CD4-positive, alpha-beta memory T cell (primary cell): ENCODE measurements around the gene CYB5B. TPM values are rescaled to one million over a fixed set of nuclear protein-coding genes. Genes with fewer than 3 reads are reported as not detected.

Experiments used
- CTCF ChIA-PET: fragments of 350-600 bp; sonication (Branson Sonifier 250); formaldehyde crosslinking; loops from one replicate; lab custom pipeline; 2021; ENCODE audit warnings: inconsistent platforms; ENCODE audit not compliant: partially characterized antibody; lab: Charles Lee
- POLR2A ChIA-PET: fragments of 350-600 bp; sonication (Branson Sonifier 250); formaldehyde crosslinking; loops from one replicate; lab custom pipeline; 2021; ENCODE audit not compliant: partially characterized antibody; lab: Charles Lee
- DNase-seq, 5 donors: peaks; one replicate each; pipeline versions ENCODE4 v3.0.0 to v3.0.0-alpha.2; 2020 to 2022; ENCODE audit warnings: mixed read lengths in 1 of 5
- H3K27ac ChIP-seq: one replicate; pipeline ENCODE4 v1.7.0; 2013; ENCODE audit warnings: low read depth, low read length
- H3K27me3 ChIP-seq: 2 replicates; pipeline ENCODE4 v1.7.0; 2013; ENCODE audit warnings: mild to moderate bottlenecking, low read length, moderate library complexity; ENCODE audit not compliant: insufficient read depth
- H3K36me3 ChIP-seq: 2 replicates; pipeline ENCODE4 v1.7.0; 2013; ENCODE audit warnings: mild to moderate bottlenecking, low read length, moderate library complexity; ENCODE audit not compliant: insufficient read depth
- H3K4me1 ChIP-seq: 2 replicates; pipeline ENCODE4 v1.7.0; 2013; ENCODE audit warnings: mild to moderate bottlenecking, low read length, moderate library complexity; ENCODE audit not compliant: insufficient read depth
- H3K4me3 ChIP-seq, 2 donors: one replicate each; pipeline ENCODE4 v1.7.0; 2013; ENCODE audit warnings: low read length in 2 of 2, mild to moderate bottlenecking in 1 of 2
- H3K9me3 ChIP-seq, 2 donors: one replicate each; pipeline ENCODE4 v1.7.0; 2013; ENCODE audit warnings: low read length in 2 of 2, control low read depth in 1 of 2; ENCODE audit not compliant: control insufficient read depth in 1 of 2
- H3K27ac Mint-ChIP-seq, 7 donors: one replicate each; pipeline ENCODE4 v1.8.0; 2020 to 2021; ENCODE audit warnings: mixed read lengths in 7 of 7, mild to moderate bottlenecking in 6 of 7, inconsistent platforms in 3 of 7, moderate library complexity in 3 of 7
- H3K27me3 Mint-ChIP-seq, 2 donors: one replicate each; pipeline ENCODE4 v1.8.0; 2020 to 2021; ENCODE audit warnings: mixed read lengths in 2 of 2
- H3K36me3 Mint-ChIP-seq, 2 donors: one replicate each; pipeline ENCODE4 v1.8.0; 2020 to 2021; ENCODE audit warnings: mixed read lengths in 2 of 2, inconsistent platforms in 1 of 2, mild to moderate bottlenecking in 1 of 2
- H3K4me1 Mint-ChIP-seq, 4 donors: one replicate each; pipeline ENCODE4 v1.8.0; 2020 to 2021; ENCODE audit warnings: mixed read lengths in 4 of 4, mild to moderate bottlenecking in 1 of 4
- H3K4me3 Mint-ChIP-seq, 8 donors: one replicate each; pipeline ENCODE4 v1.8.0; 2020 to 2021; ENCODE audit warnings: mixed read lengths in 8 of 8, mild to moderate bottlenecking in 7 of 8, moderate library complexity in 6 of 8, inconsistent platforms in 3 of 8
- H3K9me3 Mint-ChIP-seq, 8 donors: one replicate each; pipeline ENCODE4 v1.8.0; 2020 to 2021; ENCODE audit warnings: mixed read lengths in 8 of 8, mild to moderate bottlenecking in 5 of 8, inconsistent platforms in 3 of 8, moderate library complexity in 1 of 8
- intact Hi-C: fragments of 100-400 bp; cut with micrococcal nuclease; formaldehyde crosslinking; loops from one replicate; pipeline ENCODE4 v1.15.1; 2023
- polyA plus RNA-seq, 2 donors: library from polyadenylated mRNA; unstranded; fragments of 300-500 nt; fragmentation: Illumina TruSeq; gene quantifications; one replicate each; pipeline ENCODE4 v1.2.3, GENCODE V29; 2021
- total RNA-seq, 2 experiments: library from RNA; stranded (reverse); gene quantifications; one replicate each; pipeline ENCODE4 v1.2.3, GENCODE V29; 2021

CYB5B gene
- total and polyA plus RNA-seq, 4 experiments from 2014 or later, result 59.2 to 141 (median 89.9) TPM

DNA sequence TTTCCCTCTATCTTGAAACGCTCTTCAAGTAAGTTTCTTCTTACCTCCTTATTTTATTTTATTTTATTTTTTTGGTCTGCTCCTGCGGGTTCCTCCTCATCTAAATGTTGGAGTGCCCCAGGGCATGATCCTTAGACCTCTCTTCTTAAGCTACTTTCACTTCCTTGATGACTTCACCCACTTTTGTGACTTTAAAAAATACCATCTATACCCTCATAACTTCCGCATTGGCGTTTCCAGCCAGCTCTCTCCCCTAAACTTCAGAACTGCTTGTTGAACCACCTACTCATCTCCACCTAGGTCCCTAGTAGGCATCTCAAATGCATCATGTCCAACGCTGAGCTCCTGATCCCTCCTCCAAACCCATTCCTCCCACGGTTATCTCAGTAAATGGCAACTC is 89.9 kb downstream of the CYB5B start:
- intact Hi-C loops, result no loop called here
- peaks cover 0 to 2% of the 10 kb centered on the region in 2 donors for H3K27me3 Mint-ChIP-seq

More for the DNA sequence above, 89.9 kb downstream of the CYB5B start:
- H3K9me3 Mint-ChIP-seq, result peaks cover 0 to 2% (median 0%) of the 10 kb centered on the region in 8 donors
- CTCF ChIA-PET, result no interaction called here
- H3K36me3 Mint-ChIP-seq, result no peaks in the 10 kb centered on the region
- no peaks in the 10 kb centered on the region for H3K4me1 Mint-ChIP-seq
- H3K27ac ChIP-seq, result no peak overlapping the region
- no peaks in the 10 kb centered on the region for H3K4me1 ChIP-seq
- H3K27me3 ChIP-seq, result no peaks in the 10 kb centered on the region
- H3K27ac Mint-ChIP-seq, result no peak overlapping the region
- H3K36me3 ChIP-seq, result no peaks in the 10 kb centered on the region
- no peak overlapping the region for H3K4me3 Mint-ChIP-seq
- POLR2A ChIA-PET, result no interaction called here
- H3K4me3 ChIP-seq, result no peak overlapping the region
- H3K9me3 ChIP-seq, result no peaks in the 10 kb centered on the region
- DNase-seq, result no peak

Other genes starting within 250 kb of the CYB5B start
- 10 to 100 TPM; 15.4 to 21.2 TPM for gene SNTB2, start 237.5 kb upstream of the CYB5B start, total RNA-seq
- gene SNTB2, start 237.5 kb upstream of the CYB5B start, polyA plus RNA-seq, result 10 to 100 TPM in 1 of 2 donors, 1 to 10 TPM in 1; 4.5 to 19.1 TPM
- gene VPS4A, start 113.3 kb upstream of the CYB5B start, total RNA-seq, result 10 to 100 TPM; 46.7 to 48.3 TPM
- 10 to 100 TPM; 27.2 to 41.2 TPM for gene VPS4A, start 113.3 kb upstream of the CYB5B start, polyA plus RNA-seq
- 10 to 100 TPM; 11.8 TPM for gene PDF, start 94.0 kb upstream of the CYB5B start, total RNA-seq
- gene PDF, start 94.0 kb upstream of the CYB5B start, polyA plus RNA-seq, result 10 to 100 TPM; 12.6 to 18.0 TPM
- 10 to 100 TPM; 66.0 to 66.1 TPM for gene COG8, start 85.1 kb upstream of the CYB5B start, total RNA-seq
- 10 to 100 TPM; 31.3 to 34.1 TPM for gene COG8, start 85.1 kb upstream of the CYB5B start, polyA plus RNA-seq
- gene NIP7, start 84.8 kb upstream of the CYB5B start, total RNA-seq, result 10 to 100 TPM; 30.9 to 31.9 TPM
- 10 to 100 TPM; 23.4 to 24.4 TPM for gene NIP7, start 84.8 kb upstream of the CYB5B start, polyA plus RNA-seq
- 1 to 10 TPM; 2.5 to 5.4 TPM for gene TMED6, start 72.8 kb upstream of the CYB5B start, total RNA-seq
- under 1 TPM in 1 of 2 donors, not detected in 1; 0.30 TPM for gene TMED6, start 72.8 kb upstream of the CYB5B start, polyA plus RNA-seq
- gene TERF2, start 38.6 kb upstream of the CYB5B start, total RNA-seq, result 10 to 100 TPM; 55.2 to 57.3 TPM
- gene TERF2, start 38.6 kb upstream of the CYB5B start, polyA plus RNA-seq, result 10 to 100 TPM; 19.2 to 30.1 TPM
- gene NFAT5, start 141.3 kb downstream of the CYB5B start, total RNA-seq, result 10 to 100 TPM; 29.2 to 35.6 TPM
- gene NFAT5, start 141.3 kb downstream of the CYB5B start, polyA plus RNA-seq, result 1 to 10 TPM; 1.8 to 8.3 TPM